ENCODE data around the gene ATN1. TPM values are rescaled to one million over a fixed set of nuclear protein-coding genes. Genes with fewer than 3 reads are reported as not detected.

The ATN1 gene
- total and polyA plus RNA-seq, 10 donors: 10.1 to 112 (median 73.1) TPM

GRCh38 chr12:6938353-6939190, 10.8 kb downstream of the ATN1 start:
- H3K4me3 ChIP-seq: peak overlapping the region in 4 of 8 donors; percentile 60 to 90 (median 67)
- peak overlapping the region; percentile 14 to 98 (median 95) for H3K27ac ChIP-seq
- intact Hi-C loops (cut with DNase I; ENCODE audit: low total_unique reads): no loop called here
- peaks cover 23 to 78% (median 61%) of the 10 kb centered on the region in 6 donors for H3K4me1 ChIP-seq
- peaks cover 0 to 56% (median 24%) of the 10 kb centered on the region in 6 donors for H3K36me3 ChIP-seq
- WGBS, 5 donors: 78 to 88% (median 80%) methylated on average over 29 to 32 of the region's 32 CpGs
- TF ChIP-seq POLR2A (IDR thresholded peaks at IDR 0.05): no peak
- TF ChIP-seq CTCF (IDR thresholded peaks at IDR 0.05 in 8 of 11, conservative IDR thresholded peaks at IDR 0.05 in 3 of 11): peak in 5 of 11 experiments; percentile 14 to 57 (median 41)
- peak; percentile 58 to 88 (median 61) for TF ChIP-seq POLR2AphosphoS5 (IDR thresholded peaks at IDR 0.05)
- H3K9me3 ChIP-seq: no peaks in the 10 kb centered on the region
- H3K27me3 ChIP-seq (replicated peaks in 1 of 7): no peaks in the 10 kb centered on the region
- DNase-seq: peak; percentile 88

- peak in 1 of 3 donors; percentile 3 for TF ChIP-seq POLR2AphosphoS5 (IDR thresholded peaks at IDR 0.05)
- TF ChIP-seq POLR2A (IDR thresholded peaks at IDR 0.05): no peak
- no peak for TF ChIP-seq CTCF (IDR thresholded peaks at IDR 0.05 in 8 of 11, conservative IDR thresholded peaks at IDR 0.05 in 3 of 11)
- DNase-seq: no peak
- WGBS, 5 donors: 64 to 84% (median 71%) methylated on average over 2 of the region's 2 CpGs
- H3K36me3 ChIP-seq: peaks cover 0 to 50% (median 19%) of the 10 kb centered on the region in 6 donors
- intact Hi-C loops (cut with DNase I; ENCODE audit: low total_unique reads): no loop called here
- H3K9me3 ChIP-seq: no peaks in the 10 kb centered on the region
- H3K4me1 ChIP-seq: peaks cover 17 to 78% (median 61%) of the 10 kb centered on the region in 6 donors
- H3K27ac ChIP-seq: peak overlapping the region in 5 of 8 donors; percentile 92 to 98 (median 96)
- H3K27me3 ChIP-seq (replicated peaks in 1 of 7): no peaks in the 10 kb centered on the region
- no peak overlapping the region for H3K4me3 ChIP-seq
These were observed 11.4 kb downstream of the ATN1 start for GRCh38 chr12:6939191-6939540.

GRCh38 chr12:6941267-6941666, 13.5 kb downstream of the ATN1 start:
- DNase-seq: peak; percentile 79
- Histone ChIP-seq H3K27ac (peak overlapping the region in 2 of 8 donors; percentile 7 to 17), H3K27me3 (replicated peaks in 1 of 7) (no peaks in the 10 kb centered on the region), H3K9me3 (no peaks in the 10 kb centered on the region), H3K4me1 (peaks cover 31 to 78% (median 66%) of the 10 kb centered on the region in 6 donors), H3K36me3 (peaks cover 0 to 36% (median 4%) of the 10 kb centered on the region in 6 donors), H3K4me3 (no peak overlapping the region)
- WGBS, 5 donors: 87 to 96% (median 92%) methylated on average over 11 to 12 of the region's 12 CpGs
- intact Hi-C loops (cut with DNase I; ENCODE audit: low total_unique reads): loop anchor here (10.0 kb wide), 1 partner anchor 174 kb away; no protein-coding TSS in a partner anchor
- TF ChIP-seq POLR2A (IDR thresholded peaks at IDR 0.05) (no peak), CTCF (IDR thresholded peaks at IDR 0.05 in 8 of 11, conservative IDR thresholded peaks at IDR 0.05 in 3 of 11) (no peak), POLR2AphosphoS5 (IDR thresholded peaks at IDR 0.05) (peak; percentile 39 to 78 (median 46))

- Histone ChIP-seq H3K4me1 (peaks cover 35 to 78% (median 66%) of the 10 kb centered on the region in 6 donors), H3K27ac (peak overlapping the region in 1 of 8 donors; percentile 7), H3K27me3 (replicated peaks in 1 of 7) (no peaks in the 10 kb centered on the region), H3K4me3 (no peak overlapping the region), H3K9me3 (no peaks in the 10 kb centered on the region), H3K36me3 (peaks cover 0 to 31% (median 4%) of the 10 kb centered on the region in 6 donors)
- TF ChIP-seq POLR2AphosphoS5 (IDR thresholded peaks at IDR 0.05) (peak; percentile 8 to 67 (median 50)), POLR2A (IDR thresholded peaks at IDR 0.05) (no peak)
- intact Hi-C loops (cut with DNase I; ENCODE audit: low total_unique reads): loop anchor here (10.0 kb wide), 1 partner anchor 173 kb away; no protein-coding TSS in a partner anchor
- 81 to 92% (median 87%) methylated on average over 12 of the region's 12 CpGs for WGBS, 5 donors
- DNase-seq: peak; percentile 79
These were observed 14.0 kb downstream of the ATN1 start for GRCh38 chr12:6941782-6942181.

All from spleen (tissue), 11 donors.